Upper lobe of left lung (tissue), 6 donors: Measurements from ENCODE around the gene CLSTN1. TPM values are rescaled to one million over a fixed set of nuclear protein-coding genes. Genes with fewer than 3 reads are reported as not detected.

Experiments
- ATAC-seq, 2 donors: fragments of 200-7000 bp; cut with Tn5 transposase; one replicate each; pipeline ENCODE4 v1.9.1; 2022; ENCODE audit warnings: mild to moderate bottlenecking in 2 of 2, moderate library complexity in 2 of 2; ENCODE audit not compliant: low FRiP score in 2 of 2
- DNase-seq, 2 donors: peaks; one replicate each; pipeline ENCODE4 v3.0.0-alpha.2; 2019 to 2020
- H3K27ac ChIP-seq, 4 donors: fragments of 200-600 bp; sonication (generic); one replicate each; pipeline ENCODE4 v1.5.1; 2016 to 2019
- H3K27me3 ChIP-seq, 4 donors: fragments of 200-600 bp; sonication (generic); one replicate each; pipeline ENCODE4 v1.5.1; 2017 to 2019
- H3K36me3 ChIP-seq, 4 donors: fragments of 200-600 bp; sonication (generic); one replicate each; pipeline ENCODE4 v1.5.1; 2016 to 2019
- H3K4me1 ChIP-seq, 4 donors: fragments of 200-600 bp; sonication (generic); one replicate each; pipeline ENCODE4 v1.5.1; 2018 to 2019
- H3K4me3 ChIP-seq, 4 donors: fragments of 200-600 bp; sonication (generic); one replicate each; pipeline ENCODE4 v1.5.1; 2017 to 2019; ENCODE audit warnings: mild to moderate bottlenecking in 2 of 4, moderate library complexity in 1 of 4
- H3K9me3 ChIP-seq, 4 donors: fragments of 200-600 bp; sonication (generic); one replicate each; pipeline ENCODE4 v1.5.1; 2018 to 2019
- EP300 ChIP-seq, 4 donors: sonication (generic); formaldehyde crosslinking; IDR thresholded peaks; one replicate each; pipeline ENCODE4 v1.5.1; 2017; ENCODE audit warnings: antibody characterized with exemption in 4 of 4, control low read depth in 2 of 4
- POLR2A ChIP-seq, 4 donors: fragments of 450-650 bp; IDR thresholded peaks; one replicate each; pipeline ENCODE4 v1.5.1; 2016 to 2017; ENCODE audit warnings: antibody characterized with exemption in 4 of 4, mild to moderate bottlenecking in 2 of 4
- POLR2AphosphoS5 ChIP-seq, 2 donors: sonication (generic); formaldehyde crosslinking; IDR thresholded peaks; one replicate each; pipeline ENCODE4 v1.5.1; 2017; ENCODE audit warnings: antibody characterized with exemption in 2 of 2
- WGBS, 2 donors: methylation state at CpG; one replicate each; pipeline ENCODE4 v1.1.5; 2017 to 2018; 5-methylcytosine and 5-hydroxymethylcytosine counted together
- total RNA-seq, 6 donors: library from RNA; depleted of rRNA in 4 of 6; stranded (reverse); fragments of >200 nt in 4 of 6; gene quantifications; one replicate each; pipeline versions ENCODE4 v1.1.0 to v1.2.1, GENCODE V29; 2016 to 2021
- TF ChIP-seq, protein P1 (sequence below), 6 experiments: fragments of 450-650 bp in 4 of 6; fragments of 200-600 bp in 2 of 6; sonication (generic) in 2 of 6; IDR thresholded peaks; one replicate each; pipeline ENCODE4 v1.5.1; 2016 to 2019; ENCODE audit warnings: antibody characterized with exemption in 6 of 6
- donor health status: DM: no; HTN: no; CAD: no; lungs with moderate emphysema.
- donor health status: DM: no; HTN: yes; CAD: no; lungs with severe emphysema.

Gene CLSTN1
- total RNA-seq, result 10 to 100 TPM; 35.6 to 82.7 (median 59.5) TPM

- peak within 1 kb of the TSS; percentile 74 to 91 (median 84) for H3K27ac ChIP-seq
- ATAC-seq, result peak; percentile 85 to 90
- peak in 1 of 2 donors; percentile 66 for TF ChIP-seq POLR2AphosphoS5 (IDR thresholded peaks at IDR 0.05)
- TF ChIP-seq, protein P1, sequence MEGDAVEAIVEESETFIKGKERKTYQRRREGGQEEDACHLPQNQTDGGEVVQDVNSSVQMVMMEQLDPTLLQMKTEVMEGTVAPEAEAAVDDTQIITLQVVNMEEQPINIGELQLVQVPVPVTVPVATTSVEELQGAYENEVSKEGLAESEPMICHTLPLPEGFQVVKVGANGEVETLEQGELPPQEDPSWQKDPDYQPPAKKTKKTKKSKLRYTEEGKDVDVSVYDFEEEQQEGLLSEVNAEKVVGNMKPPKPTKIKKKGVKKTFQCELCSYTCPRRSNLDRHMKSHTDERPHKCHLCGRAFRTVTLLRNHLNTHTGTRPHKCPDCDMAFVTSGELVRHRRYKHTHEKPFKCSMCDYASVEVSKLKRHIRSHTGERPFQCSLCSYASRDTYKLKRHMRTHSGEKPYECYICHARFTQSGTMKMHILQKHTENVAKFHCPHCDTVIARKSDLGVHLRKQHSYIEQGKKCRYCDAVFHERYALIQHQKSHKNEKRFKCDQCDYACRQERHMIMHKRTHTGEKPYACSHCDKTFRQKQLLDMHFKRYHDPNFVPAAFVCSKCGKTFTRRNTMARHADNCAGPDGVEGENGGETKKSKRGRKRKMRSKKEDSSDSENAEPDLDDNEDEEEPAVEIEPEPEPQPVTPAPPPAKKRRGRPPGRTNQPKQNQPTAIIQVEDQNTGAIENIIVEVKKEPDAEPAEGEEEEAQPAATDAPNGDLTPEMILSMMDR (IDR thresholded peaks at IDR 0.05), result no peak
These were observed at the start of gene CLSTN1 for GRCh38 chr1:9823943-9824701. TSS of gene CLSTN1 (minus strand) at chr1:9823965. CDS start at chr1:9823733, 232 bp downstream.

GRCh38 chr1:9873385-9873784 is 49.6 kb upstream of the CLSTN1 start:
- H3K4me1 ChIP-seq, result peaks cover 0 to 13% (median 7%) of the 10 kb centered on the region in 4 donors
- H3K27ac ChIP-seq, result no peak overlapping the region
- peaks cover 2 to 38% (median 27%) of the 10 kb centered on the region in 4 donors for H3K36me3 ChIP-seq
- DNase-seq (no peak), ATAC-seq (no peak)
- TF ChIP-seq EP300 (IDR thresholded peaks at IDR 0.05) (no peak), POLR2AphosphoS5 (IDR thresholded peaks at IDR 0.05) (no peak), POLR2A (IDR thresholded peaks at IDR 0.05) (no peak)
- TF ChIP-seq, protein P1 (IDR thresholded peaks at IDR 0.05), result no peak
- 95 to 99% methylated on average over 4 to 5 of the region's 5 CpGs for WGBS, 2 donors
- H3K27me3 ChIP-seq, result no peaks in the 10 kb centered on the region
- no peaks in the 10 kb centered on the region for H3K9me3 ChIP-seq
- no peak overlapping the region for H3K4me3 ChIP-seq

More at GRCh38 chr1:9823943-9824701, at the start of gene CLSTN1:
- peak; percentile 83 to 98 for DNase-seq
- H3K36me3 ChIP-seq, result no peaks in the 10 kb centered on the region
- peak within 1 kb of the TSS; percentile 89 to 96 (median 92) for H3K4me3 ChIP-seq
- no peaks in the 10 kb centered on the region for H3K9me3 ChIP-seq
- H3K27me3 ChIP-seq, result no peaks in the 10 kb centered on the region
- WGBS, 2 donors, result 1 to 2% methylated on average over 38 to 39 of the region's 93 CpGs
- H3K4me1 ChIP-seq, result peaks cover 24 to 38% (median 29%) of the 10 kb centered on the region in 4 donors

- WGBS, 2 donors, result 86 to 93% methylated on average over 6 to 10 of the region's 11 CpGs
- Histone ChIP-seq H3K4me3 (no peak overlapping the region), H3K36me3 (peaks cover 2 to 40% (median 29%) of the 10 kb centered on the region in 4 donors), H3K27me3 (no peaks in the 10 kb centered on the region), H3K4me1 (peaks cover 0 to 13% (median 7%) of the 10 kb centered on the region in 4 donors), H3K27ac (no peak overlapping the region), H3K9me3 (no peaks in the 10 kb centered on the region)
- no peak for ATAC-seq
- DNase-seq, result no peak
- no peak for TF ChIP-seq POLR2AphosphoS5 (IDR thresholded peaks at IDR 0.05)
- TF ChIP-seq, protein P1 (IDR thresholded peaks at IDR 0.05), result no peak
- no peak for TF ChIP-seq EP300 (IDR thresholded peaks at IDR 0.05)
These were observed 48.8 kb upstream of the CLSTN1 start for GRCh38 chr1:9872430-9873165.

GRCh38 chr1:9871707-9872425 is 48.1 kb upstream of the CLSTN1 start:
- ATAC-seq, result no peak
- H3K27ac ChIP-seq, result no peak overlapping the region
- no peak overlapping the region for H3K4me3 ChIP-seq
- TF ChIP-seq POLR2AphosphoS5 (IDR thresholded peaks at IDR 0.05), result no peak
- no peak for TF ChIP-seq POLR2A (IDR thresholded peaks at IDR 0.05)
- no peak for TF ChIP-seq EP300 (IDR thresholded peaks at IDR 0.05)
- TF ChIP-seq, protein P1 (IDR thresholded peaks at IDR 0.05), result no peak
- H3K27me3 ChIP-seq, result no peaks in the 10 kb centered on the region
- H3K9me3 ChIP-seq, result no peaks in the 10 kb centered on the region
- H3K36me3 ChIP-seq, result peaks cover 2 to 45% (median 29%) of the 10 kb centered on the region in 4 donors
- peaks cover 0 to 13% (median 7%) of the 10 kb centered on the region in 4 donors for H3K4me1 ChIP-seq
- peak in 1 of 2 donors; percentile 55 for DNase-seq
- WGBS, 2 donors, result 89 to 96% methylated on average over 11 to 19 of the region's 20 CpGs
